OCI-LY1 (cell line): ENCODE measurements around the gene SERPINA9.

Source experiments
- H2AFZ ChIP-seq: fragments of 200-600 bp; sonication (generic), shearing (Covaris generic); 2 replicates; pipeline ENCODE4 v1.6.0; 2014; ENCODE audit warnings: antibody characterized with exemption, mild to moderate bottlenecking, low read length
- H3F3A ChIP-seq: fragments of 200-600 bp; sonication (generic), shearing (Covaris generic); 2 replicates; pipeline ENCODE4 v1.6.0; 2014; ENCODE audit warnings: mild to moderate bottlenecking, antibody characterized with exemption, low read length, moderate library complexity; ENCODE audit not compliant: insufficient read depth
- H3K27ac ChIP-seq: fragments of 200-600 bp; sonication (generic); 2 replicates; pipeline ENCODE4 v1.5.1; 2014; ENCODE audit warnings: low read length, mixed run types, mild to moderate bottlenecking, low read depth; ENCODE audit not compliant: poor library complexity, severe bottlenecking
- H3K27me3 ChIP-seq: fragments of 200-600 bp; sonication (generic); 2 replicates; pipeline ENCODE4 v1.6.0; 2014; ENCODE audit warnings: antibody characterized with exemption, mild to moderate bottlenecking, low read length, moderate library complexity; ENCODE audit not compliant: insufficient read depth
- H3K36me3 ChIP-seq: fragments of 200-600 bp; sonication (generic); 2 replicates; pipeline ENCODE4 v1.6.1; 2014; ENCODE audit warnings: mild to moderate bottlenecking, antibody characterized with exemption, low read length, moderate library complexity, mixed read lengths; ENCODE audit not compliant: insufficient read depth
- H3K4me1 ChIP-seq: fragments of 200-600 bp; sonication (generic); 2 replicates; pipeline ENCODE4 v1.5.1; 2014; ENCODE audit warnings: mild to moderate bottlenecking, low read length, moderate library complexity; ENCODE audit not compliant: insufficient read depth, severe bottlenecking
- H3K4me2 ChIP-seq: fragments of 200-600 bp; sonication (generic), shearing (Covaris generic); 2 replicates; pipeline ENCODE4 v1.6.1; 2014; ENCODE audit warnings: low read length
- H3K4me3 ChIP-seq: fragments of 200-600 bp; sonication (generic); 2 replicates; pipeline ENCODE4 v1.5.1; 2014; ENCODE audit warnings: low read length, low read depth, mild to moderate bottlenecking, mixed read lengths; ENCODE audit not compliant: poor library complexity, severe bottlenecking
- H3K79me2 ChIP-seq: fragments of 200-600 bp; shearing (Covaris generic); 2 replicates; pipeline ENCODE4 v1.6.1; 2016; ENCODE audit warnings: mixed run types, low read length, mixed read lengths; ENCODE audit not compliant: insufficient read depth
- H3K9ac ChIP-seq: fragments of 200-600 bp; sonication (generic), shearing (Covaris generic); 2 replicates; pipeline ENCODE4 v1.6.1; 2014; ENCODE audit warnings: mild to moderate bottlenecking, low read length, mixed read lengths
- H3K9me2 ChIP-seq: fragments of 200-600 bp; sonication (generic), shearing (Covaris generic); 2 replicates; pipeline ENCODE4 v1.6.1; 2014; ENCODE audit warnings: low read depth, mild to moderate bottlenecking, low read length, mixed read lengths
- H3K9me3 ChIP-seq: fragments of 200-600 bp; shearing (Covaris generic); 2 replicates; pipeline ENCODE4 v1.6.1; 2014; ENCODE audit warnings: low read length, mixed read lengths
- H4K20me1 ChIP-seq: fragments of 200-600 bp; sonication (generic), shearing (Covaris generic); 2 replicates; pipeline ENCODE4 v1.6.0; 2016; ENCODE audit warnings: mild to moderate bottlenecking, low read length; ENCODE audit not compliant: insufficient read depth
- EZH2 ChIP-seq: fragments of 200-600 bp; sonication (generic), shearing (Covaris generic); IDR thresholded peaks from 2 replicates; pipeline ENCODE4 v1.8.0; 2017; ENCODE audit warnings: borderline replicate concordance, mixed run types, mild to moderate bottlenecking, antibody characterized with exemption, low read length, moderate library complexity, mixed read lengths
- TF ChIP-seq, protein P1 (sequence below): fragments of 200-600 bp; sonication (generic), shearing (Covaris generic); IDR thresholded peaks from 2 replicates; pipeline ENCODE4 v1.5.1; 2017; ENCODE audit warnings: mild to moderate bottlenecking, antibody characterized with exemption, low read length, moderate library complexity, mixed read lengths

The SERPINA9 gene

DNA sequence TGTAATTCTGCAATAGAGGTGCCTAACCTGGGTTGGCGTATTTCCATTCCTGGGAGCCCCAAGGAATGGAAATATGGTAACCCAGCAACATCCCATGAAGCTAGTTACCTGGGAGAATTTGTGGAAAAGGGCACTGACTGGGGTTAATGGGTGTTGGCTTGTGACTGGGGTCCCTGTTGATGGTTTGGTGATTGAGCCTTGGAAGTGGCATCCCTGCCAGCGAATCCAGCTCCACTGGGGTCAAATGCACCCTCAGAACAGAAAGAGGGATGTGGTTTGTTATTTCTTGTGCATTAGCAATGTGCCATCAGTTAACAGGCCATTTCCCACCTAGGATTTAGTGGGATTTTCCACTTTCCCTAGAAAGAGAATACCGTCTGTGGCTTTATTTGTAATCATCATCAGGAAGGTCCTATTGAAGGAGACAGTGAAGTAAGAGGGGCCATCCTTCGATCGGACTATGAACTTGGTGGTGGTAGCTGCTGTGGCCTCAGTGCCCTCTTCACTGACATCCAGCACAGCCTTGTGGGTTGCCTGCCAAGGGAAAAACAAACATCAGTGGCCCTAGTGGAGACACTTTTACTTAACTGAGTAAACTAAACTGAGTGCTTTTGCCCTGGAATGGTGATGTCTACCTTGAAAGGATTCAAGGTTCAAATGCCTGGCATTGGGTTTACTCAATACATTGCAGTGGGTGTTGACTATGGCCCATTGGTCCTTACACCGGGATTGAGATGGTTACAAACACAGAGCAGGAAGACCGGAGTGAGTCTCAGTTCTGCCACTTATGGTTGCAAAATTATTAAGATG is 13.0 kb downstream of the SERPINA9 start:
- no peaks in the 10 kb centered on the region for H3F3A ChIP-seq
- no peaks in the 10 kb centered on the region for H3K79me2 ChIP-seq
- no peaks in the 10 kb centered on the region for H4K20me1 ChIP-seq
- no peaks in the 10 kb centered on the region for H3K36me3 ChIP-seq
- no peak overlapping the region for H2AFZ ChIP-seq
- H3K27me3 ChIP-seq: no peaks in the 10 kb centered on the region
- TF ChIP-seq, protein P1, sequence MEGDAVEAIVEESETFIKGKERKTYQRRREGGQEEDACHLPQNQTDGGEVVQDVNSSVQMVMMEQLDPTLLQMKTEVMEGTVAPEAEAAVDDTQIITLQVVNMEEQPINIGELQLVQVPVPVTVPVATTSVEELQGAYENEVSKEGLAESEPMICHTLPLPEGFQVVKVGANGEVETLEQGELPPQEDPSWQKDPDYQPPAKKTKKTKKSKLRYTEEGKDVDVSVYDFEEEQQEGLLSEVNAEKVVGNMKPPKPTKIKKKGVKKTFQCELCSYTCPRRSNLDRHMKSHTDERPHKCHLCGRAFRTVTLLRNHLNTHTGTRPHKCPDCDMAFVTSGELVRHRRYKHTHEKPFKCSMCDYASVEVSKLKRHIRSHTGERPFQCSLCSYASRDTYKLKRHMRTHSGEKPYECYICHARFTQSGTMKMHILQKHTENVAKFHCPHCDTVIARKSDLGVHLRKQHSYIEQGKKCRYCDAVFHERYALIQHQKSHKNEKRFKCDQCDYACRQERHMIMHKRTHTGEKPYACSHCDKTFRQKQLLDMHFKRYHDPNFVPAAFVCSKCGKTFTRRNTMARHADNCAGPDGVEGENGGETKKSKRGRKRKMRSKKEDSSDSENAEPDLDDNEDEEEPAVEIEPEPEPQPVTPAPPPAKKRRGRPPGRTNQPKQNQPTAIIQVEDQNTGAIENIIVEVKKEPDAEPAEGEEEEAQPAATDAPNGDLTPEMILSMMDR: no peak
- no peak for TF ChIP-seq EZH2
- no peak overlapping the region for H3K27ac ChIP-seq
- no peak overlapping the region for H3K4me2 ChIP-seq
- H3K9me3 ChIP-seq: no peaks in the 10 kb centered on the region
- H3K9me2 ChIP-seq: no peaks in the 10 kb centered on the region
- no peaks in the 10 kb centered on the region for H3K4me1 ChIP-seq
- no peak overlapping the region for H3K9ac ChIP-seq
- H3K4me3 ChIP-seq: no peak overlapping the region

DNA sequence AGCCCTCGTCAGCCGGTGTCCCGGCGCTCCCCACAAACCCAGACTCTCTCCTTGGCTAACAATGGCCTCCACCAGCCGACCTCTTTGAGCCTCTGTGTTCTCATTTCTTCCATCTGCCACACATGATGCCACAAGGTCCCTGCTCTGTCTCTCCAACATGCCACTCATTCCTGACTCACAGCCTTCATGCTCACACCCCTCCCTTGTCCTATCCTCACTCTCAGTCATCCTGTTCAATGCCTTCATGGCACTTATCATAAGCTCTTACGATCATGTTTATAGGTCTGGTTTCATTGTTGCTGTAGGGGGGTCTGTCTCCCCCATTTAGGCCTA is 13.8 kb downstream of the SERPINA9 start:
- H3K4me3 ChIP-seq: no peak overlapping the region
- no peak overlapping the region for H3K27ac ChIP-seq
- no peak overlapping the region for H2AFZ ChIP-seq
- no peaks in the 10 kb centered on the region for H3K9me3 ChIP-seq
- no peaks in the 10 kb centered on the region for H3K27me3 ChIP-seq
- H3K36me3 ChIP-seq: no peaks in the 10 kb centered on the region
- H4K20me1 ChIP-seq: no peaks in the 10 kb centered on the region
- no peaks in the 10 kb centered on the region for H3F3A ChIP-seq
- no peaks in the 10 kb centered on the region for H3K9me2 ChIP-seq
- H3K4me1 ChIP-seq: no peaks in the 10 kb centered on the region
- no peak overlapping the region for H3K4me2 ChIP-seq
- no peaks in the 10 kb centered on the region for H3K79me2 ChIP-seq
- TF ChIP-seq, protein P1: no peak
- no peak for TF ChIP-seq EZH2
- no peak overlapping the region for H3K9ac ChIP-seq

DNA sequence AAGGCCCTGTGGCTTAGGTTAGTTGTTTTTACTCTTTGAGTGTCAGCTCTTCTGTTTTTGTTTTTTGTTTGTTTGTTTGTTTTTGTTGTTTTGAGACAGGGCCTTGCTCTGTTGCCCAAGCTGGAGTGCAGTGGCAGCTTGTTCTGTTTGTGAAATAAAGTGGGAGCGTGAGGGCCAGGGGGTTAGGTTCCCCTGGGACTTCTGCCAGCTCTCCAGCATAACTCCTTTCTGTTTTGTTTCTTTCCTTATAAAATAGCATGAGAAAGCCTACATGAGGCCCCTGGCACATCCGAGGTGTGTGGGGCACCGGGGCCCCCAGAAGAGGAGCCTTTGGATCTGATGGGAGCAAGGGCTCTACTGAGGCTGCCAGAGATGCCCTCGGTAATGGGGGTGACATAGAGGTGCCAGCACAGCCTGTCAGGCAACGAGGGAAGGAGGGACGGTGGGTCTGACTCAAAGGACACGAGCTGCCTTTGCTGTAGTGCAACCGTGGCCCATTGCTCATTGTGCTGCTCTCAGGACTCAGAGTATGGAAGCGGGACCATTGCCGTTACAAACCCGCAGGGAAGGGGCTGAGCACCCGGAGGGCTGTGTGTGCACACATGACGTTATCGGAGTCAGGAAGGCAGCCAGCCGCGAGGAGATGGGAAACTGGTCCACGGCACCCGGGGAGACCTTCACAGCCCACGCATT is 14.3 kb downstream of the SERPINA9 start:
- Histone ChIP-seq H3K36me3 (no peaks in the 10 kb centered on the region), H3K4me3 (no peak overlapping the region), H3K4me1 (no peaks in the 10 kb centered on the region), H3K27me3 (no peaks in the 10 kb centered on the region), H3K27ac (no peak overlapping the region), H3K9me2 (no peaks in the 10 kb centered on the region), H3F3A (no peaks in the 10 kb centered on the region), H3K4me2 (no peak overlapping the region), H3K79me2 (no peaks in the 10 kb centered on the region), H3K9me3 (no peaks in the 10 kb centered on the region), H2AFZ (no peak overlapping the region), H4K20me1 (no peaks in the 10 kb centered on the region), H3K9ac (no peak overlapping the region)
- TF ChIP-seq, protein P1: no peak
